Measurements from ENCODE around the gene ALX3.
"Not testable (repeated sequence)": the region's sequence is repeated elsewhere in the genome, so short reads cannot be mapped to it uniquely, and the experiment has no call there.

Gene ALX3

GRCh38 chr1:110038271-110038670, 32.2 kb downstream of the ALX3 start:
- DNase-seq: no peak

- DNase-seq: no peak
Observed at GRCh38 chr1:110035236-110035752, 35.2 kb downstream of the ALX3 start.

GRCh38 chr1:110034451-110035235, 35.8 kb downstream of the ALX3 start, which contains the start of gene STRIP1:
TSS of gene STRIP1 (plus strand) at chr1:110034624. CDS start at chr1:110034638, 14 bp downstream.
- peak; percentile 97 for DNase-seq

- DNase-seq: no peak
Observed at GRCh38 chr1:110034040-110034450, 36.4 kb downstream of the ALX3 start.

GRCh38 chr1:110033421-110033820, 37.1 kb downstream of the ALX3 start:
- no peak for DNase-seq

GRCh38 chr1:110032327-110032726, 38.1 kb downstream of the ALX3 start:
- no peak for DNase-seq

- DNase-seq: not testable (repeated sequence)
Observed at GRCh38 chr1:110030687-110031086, 39.8 kb downstream of the ALX3 start.

- DNase-seq: no peak
Observed at GRCh38 chr1:110024613-110025012, 45.9 kb downstream of the ALX3 start.

GRCh38 chr1:110021285-110021684, 49.2 kb downstream of the ALX3 start:
- DNase-seq: no peak

GRCh38 chr1:110019770-110020169, 50.7 kb downstream of the ALX3 start:
- DNase-seq: no peak

- DNase-seq: no peak
Observed at GRCh38 chr1:110018396-110018795, 52.1 kb downstream of the ALX3 start.

- no peak for DNase-seq
Observed at GRCh38 chr1:110017792-110018191, 52.7 kb downstream of the ALX3 start.

- no peak for DNase-seq
Observed at GRCh38 chr1:110012100-110012780, 58.2 kb downstream of the ALX3 start.

- peak; percentile 49 for DNase-seq
Observed at GRCh38 chr1:110011527-110012041, 58.9 kb downstream of the ALX3 start.

Measured in CD4-positive, alpha-beta T cell treated with Interleukin-4 for 4 hours (primary cell).